GM23338 (cell line): ENCODE results near the gene IL16. TPM values are rescaled to one million over a fixed set of nuclear protein-coding genes. Genes with fewer than 3 reads are reported as not detected.
"Not testable (repeated sequence)": the region's sequence is repeated elsewhere in the genome, so short reads cannot be mapped to it uniquely, and the experiment has no call there.

ENCODE experiments used
- ATAC-seq: fragments of 200-7000 bp; cut with Tn5 transposase; 3 replicates; pipeline ENCODE4 v1.9.1; 2020
- DNase-seq: peaks from one replicate; pipeline ENCODE4 v3.0.0-alpha.2; 2015; ENCODE audit warnings: low spot score
- H2AFZ ChIP-seq: fragments of 200-600 bp; sonication (generic); 2 replicates; pipeline ENCODE4 v1.8.0; 2016; ENCODE audit warnings: antibody characterized with exemption, mild to moderate bottlenecking, moderate library complexity
- H3F3A ChIP-seq: fragments of 200-600 bp; sonication (generic); replicated peaks from 2 replicates; pipeline ENCODE4 v1.8.0; 2017; ENCODE audit warnings: antibody characterized with exemption, mixed run types, low read depth
- H3K27ac ChIP-seq: fragments of 200-600 bp; sonication (generic); 2 replicates; pipeline ENCODE4 v1.6.1; 2016; ENCODE audit warnings: low read depth
- H3K27me3 ChIP-seq: fragments of 200-600 bp; sonication (generic); 2 replicates; pipeline ENCODE4 v1.8.0; 2016; ENCODE audit warnings: mild to moderate bottlenecking, mixed run types, moderate library complexity; ENCODE audit not compliant: insufficient read depth
- H3K36me3 ChIP-seq: fragments of 200-600 bp; sonication (generic); 2 replicates; pipeline ENCODE4 v1.8.0; 2016; ENCODE audit warnings: mild to moderate bottlenecking; ENCODE audit not compliant: insufficient read depth
- H3K4me1 ChIP-seq: fragments of 200-600 bp; sonication (generic); 2 replicates; pipeline ENCODE4 v1.8.0; 2016; ENCODE audit warnings: mild to moderate bottlenecking, moderate library complexity; ENCODE audit not compliant: insufficient read depth
- H3K4me2 ChIP-seq: fragments of 200-600 bp; sonication (generic); 2 replicates; pipeline ENCODE4 v1.7.1; 2017; ENCODE audit warnings: mixed run types
- H3K4me3 ChIP-seq: fragments of 200-600 bp; sonication (generic); 2 replicates; pipeline ENCODE4 v1.6.1; 2016; ENCODE audit warnings: mixed run types
- H3K79me2 ChIP-seq: fragments of 200-600 bp; sonication (generic); replicated peaks from 2 replicates; pipeline ENCODE4 v1.8.0; 2017; ENCODE audit warnings: mild to moderate bottlenecking; ENCODE audit not compliant: insufficient read depth
- H3K9me2 ChIP-seq: fragments of 200-600 bp; sonication (generic); 2 replicates; pipeline ENCODE4 v1.8.0; 2017; ENCODE audit not compliant: insufficient read depth
- H4K20me1 ChIP-seq: fragments of 200-600 bp; sonication (generic); replicated peaks from 2 replicates; pipeline ENCODE4 v1.8.0; 2017; ENCODE audit warnings: mild to moderate bottlenecking; ENCODE audit not compliant: insufficient read depth
- H3K27ac Mint-ChIP-seq: 2 replicates; pipeline ENCODE4 v1.8.0; 2020; ENCODE audit warnings: inconsistent platforms, mild to moderate bottlenecking, moderate library complexity, mixed read lengths
- H3K27me3 Mint-ChIP-seq: 3 replicates; pipeline ENCODE4 v1.8.0; 2022; ENCODE audit warnings: low read depth, mild to moderate bottlenecking, moderate library complexity, mixed read lengths, inconsistent platforms; ENCODE audit not compliant: insufficient read depth, poor library complexity
- H3K36me3 Mint-ChIP-seq: 3 replicates; pipeline ENCODE4 v1.8.0; 2021; ENCODE audit warnings: low read depth, mild to moderate bottlenecking, inconsistent platforms, moderate library complexity, mixed read lengths
- H3K4me1 Mint-ChIP-seq: 3 replicates; pipeline ENCODE4 v1.8.0; 2020; ENCODE audit warnings: mild to moderate bottlenecking, inconsistent platforms, mixed read lengths
- H3K4me3 Mint-ChIP-seq: 3 replicates; pipeline ENCODE4 v1.8.0; 2021; ENCODE audit warnings: moderate library complexity, mild to moderate bottlenecking, inconsistent platforms, mixed read lengths
- H3K9me3 Mint-ChIP-seq: 3 replicates; pipeline ENCODE4 v1.8.0; 2020; ENCODE audit warnings: moderate library complexity, mild to moderate bottlenecking, inconsistent platforms, mixed read lengths
- CREB1 ChIP-seq: fragments of 250-450 bp; sonication (Bioruptor Pico); IDR thresholded peaks from 2 replicates; pipeline ENCODE4 v1.5.0; 2020; ENCODE audit warnings: low read depth, mild to moderate bottlenecking, moderate library complexity
- CTCF ChIP-seq, 2 experiments: fragments of 200-600 bp in 1 of 2; sonication (generic) in 1 of 2; conservative IDR thresholded peaks; 2 replicates each; pipeline versions ENCODE4 v1.5.1 to v1.6.1; 2016 to 2017; ENCODE audit warnings: antibody characterized with exemption in 2 of 2, low read depth in 2 of 2, mild to moderate bottlenecking in 2 of 2, moderate library complexity in 1 of 2
- EZH2phosphoT487 ChIP-seq: fragments of 200-600 bp; sonication (generic); IDR thresholded peaks from one replicate; pipeline ENCODE4 v1.8.1; 2018; ENCODE audit warnings: antibody characterized with exemption; ENCODE audit not compliant: unreplicated experiment
- JUNB ChIP-seq: IDR thresholded peaks from one replicate; pipeline ENCODE4 v1.6.1; 2016; ENCODE audit warnings: antibody characterized with exemption; ENCODE audit not compliant: unreplicated experiment
- NANOG ChIP-seq: IDR thresholded peaks from 2 replicates; pipeline ENCODE4 v1.6.1; 2016; ENCODE audit warnings: antibody characterized with exemption, borderline replicate concordance
- REST ChIP-seq: IDR thresholded peaks from one replicate; pipeline ENCODE4 v1.6.1; 2018; ENCODE audit warnings: antibody characterized with exemption; ENCODE audit not compliant: unreplicated experiment
- STAT1 ChIP-seq: IDR thresholded peaks from one replicate; pipeline ENCODE4 v1.6.1; 2016; ENCODE audit warnings: antibody characterized with exemption; ENCODE audit not compliant: unreplicated experiment
- ZNF114 ChIP-seq: fragments of 250-450 bp; sonication (Bioruptor Pico); IDR thresholded peaks from 2 replicates; pipeline ENCODE4 v1.5.0; 2020; ENCODE audit warnings: mild to moderate bottlenecking, moderate library complexity
- ZNF331 ChIP-seq: fragments of 250-450 bp; sonication (Bioruptor Pico); IDR thresholded peaks from 2 replicates; pipeline ENCODE4 v1.5.0; 2020; ENCODE audit warnings: low read depth, mild to moderate bottlenecking, moderate library complexity
- polyA plus RNA-seq: library from polyadenylated mRNA; unstranded; fragments of >200 nt; fragmentation: Nextera tagmentation; extraction: Ambion mirVana; gene quantifications from 2 replicates; pipeline ENCODE4 v1.2.1, GENCODE V29; 2016
- total RNA-seq: library from RNA; depleted of rRNA; stranded (reverse); fragments of >200 nt; shearing (Covaris generic); gene quantifications from 2 replicates; pipeline ENCODE4 v1.2.3, GENCODE V29; 2014
- TF ChIP-seq, protein P1 (sequence below): IDR thresholded peaks from 2 replicates; pipeline ENCODE4 v1.6.1; 2016; ENCODE audit warnings: antibody characterized with exemption

Gene IL16
- total and polyA plus RNA-seq, 2 experiments from 2014 or later, result 0.29 TPM; not detected in 1

DNA sequence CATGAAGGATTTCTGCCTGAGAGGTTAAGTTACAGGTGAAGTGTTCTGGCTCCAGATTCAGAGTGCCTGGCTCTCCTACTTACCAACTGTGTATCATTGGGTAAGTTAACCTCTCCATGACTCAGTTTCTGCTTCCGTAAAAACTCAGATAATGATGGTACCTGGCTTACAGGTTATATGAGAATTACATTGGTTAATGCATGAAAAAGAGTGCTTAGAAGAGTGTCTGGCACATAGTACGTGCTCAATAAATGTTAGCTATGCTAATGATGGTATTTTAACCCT, 38.8 kb upstream of the IL16 start (continued):
- TF ChIP-seq REST, result no peak
- no peak for TF ChIP-seq ZNF331 (CRISPR knock-in tag)
- no peak for TF ChIP-seq JUNB
- TF ChIP-seq CREB1 (CRISPR knock-in tag), result no peak
- no peak for TF ChIP-seq EZH2phosphoT487
- no peak for TF ChIP-seq ZNF114
- TF ChIP-seq, protein P1, sequence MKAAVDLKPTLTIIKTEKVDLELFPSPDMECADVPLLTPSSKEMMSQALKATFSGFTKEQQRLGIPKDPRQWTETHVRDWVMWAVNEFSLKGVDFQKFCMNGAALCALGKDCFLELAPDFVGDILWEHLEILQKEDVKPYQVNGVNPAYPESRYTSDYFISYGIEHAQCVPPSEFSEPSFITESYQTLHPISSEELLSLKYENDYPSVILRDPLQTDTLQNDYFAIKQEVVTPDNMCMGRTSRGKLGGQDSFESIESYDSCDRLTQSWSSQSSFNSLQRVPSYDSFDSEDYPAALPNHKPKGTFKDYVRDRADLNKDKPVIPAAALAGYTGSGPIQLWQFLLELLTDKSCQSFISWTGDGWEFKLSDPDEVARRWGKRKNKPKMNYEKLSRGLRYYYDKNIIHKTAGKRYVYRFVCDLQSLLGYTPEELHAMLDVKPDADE, result no peak
- no peak for TF ChIP-seq NANOG
- no peak for TF ChIP-seq STAT1

DNA sequence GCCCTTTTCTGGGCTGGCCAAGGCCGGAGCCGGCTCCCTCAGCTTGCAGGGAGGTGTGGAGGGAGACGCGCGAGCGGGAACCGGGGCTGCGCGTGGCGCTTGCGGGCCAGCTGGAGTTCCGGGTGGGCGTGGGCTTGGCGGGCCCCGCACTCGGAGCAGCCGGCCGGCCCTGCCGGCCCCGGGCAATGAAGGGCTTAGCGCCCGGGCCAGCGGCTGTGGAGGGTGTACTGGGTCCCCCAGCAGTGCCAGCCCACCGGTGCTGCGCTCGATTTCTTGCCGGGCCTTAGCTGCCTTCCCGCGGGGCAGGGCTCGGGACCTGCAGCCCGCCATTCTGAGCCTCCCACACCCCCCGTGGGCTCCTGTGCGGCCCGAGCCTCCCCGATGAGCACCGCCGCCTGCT, 38.1 kb upstream of the IL16 start:
- not testable (repeated sequence) for H3K36me3 Mint-ChIP-seq, H3K9me2 ChIP-seq, H3K4me2 ChIP-seq, H4K20me1 ChIP-seq, H3F3A ChIP-seq, H3K4me1 Mint-ChIP-seq, H3K4me3 ChIP-seq, H3K79me2 ChIP-seq, ATAC-seq, H3K36me3 ChIP-seq, H3K4me1 ChIP-seq, H3K27me3 ChIP-seq, H3K9me3 Mint-ChIP-seq, H3K27me3 Mint-ChIP-seq, H3K27ac ChIP-seq, H2AFZ ChIP-seq, H3K4me3 Mint-ChIP-seq, DNase-seq, H3K27ac Mint-ChIP-seq

DNA sequence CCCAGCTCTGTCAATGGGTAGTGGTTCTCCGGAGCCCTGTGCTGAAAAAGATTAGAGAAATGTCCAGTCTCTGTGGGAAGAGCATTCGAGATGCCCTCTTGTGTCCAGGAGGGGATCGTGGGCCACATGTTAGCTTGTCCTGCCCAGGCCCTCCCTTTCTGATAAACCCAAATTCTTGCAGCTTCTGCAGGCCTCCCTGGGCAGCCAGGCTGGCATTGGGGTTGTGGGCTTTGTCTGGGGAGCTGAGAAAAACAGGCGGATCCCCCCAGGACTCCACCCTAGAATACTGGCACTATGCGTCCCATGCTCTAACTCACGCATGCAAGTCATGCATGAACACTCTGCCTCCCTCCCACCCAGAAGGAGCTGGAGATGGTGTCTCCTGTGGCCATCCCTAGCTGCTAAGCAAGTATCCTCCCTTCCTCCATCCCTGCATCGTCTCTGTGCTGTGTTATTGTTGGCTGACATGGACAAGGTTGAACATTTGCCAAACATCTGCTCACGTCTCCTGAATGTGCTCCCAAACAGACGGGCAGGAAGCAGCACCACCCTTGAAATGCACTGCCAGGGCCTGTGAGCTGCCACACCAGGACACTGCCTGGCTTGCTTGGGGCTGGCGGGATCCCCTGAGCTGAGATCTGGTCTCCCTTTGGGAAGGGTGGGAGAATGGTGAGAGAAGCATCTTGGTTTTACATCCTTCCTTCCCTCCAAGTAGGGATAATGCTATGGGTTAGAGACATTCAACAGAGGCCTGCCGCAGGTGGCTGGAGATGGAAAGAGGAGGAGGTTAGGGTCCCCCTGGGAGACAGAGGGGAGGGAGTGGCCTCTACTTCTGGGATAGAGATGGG, 36.1 kb upstream of the IL16 start:
- no peak overlapping the region for H3K4me2 ChIP-seq
- H3K9me2 ChIP-seq, result 0 out of 2 replicates have a peak, but pooled peaks cover 3% of the 10 kb centered on the region
- no peaks in the 10 kb centered on the region for H3K4me1 Mint-ChIP-seq
- no peak overlapping the region for H3K4me3 ChIP-seq
- H3K27ac ChIP-seq, result no peak overlapping the region
- no peaks in the 10 kb centered on the region for H3K36me3 ChIP-seq
- H3K4me1 ChIP-seq, result no peaks in the 10 kb centered on the region
- H3K27ac Mint-ChIP-seq, result no peak overlapping the region
- no peak for ATAC-seq
- H3K79me2 ChIP-seq, result no peaks in the 10 kb centered on the region
- no peak for DNase-seq
- no peaks in the 10 kb centered on the region for H3F3A ChIP-seq
- H3K27me3 ChIP-seq, result no peaks in the 10 kb centered on the region
- no peaks in the 10 kb centered on the region for H3K36me3 Mint-ChIP-seq
- no peak for TF ChIP-seq CTCF (conservative IDR thresholded peaks at IDR 0.05; ENCODE audit: low read depth in 2 of 2)
- no peaks in the 10 kb centered on the region for H3K9me3 Mint-ChIP-seq
- peaks cover 7% of the 10 kb centered on the region for H3K27me3 Mint-ChIP-seq
- H2AFZ ChIP-seq, result no peak overlapping the region
- H3K4me3 Mint-ChIP-seq, result no peak overlapping the region
- no peaks in the 10 kb centered on the region for H4K20me1 ChIP-seq
